ENCODE results near the gene CPTP.

CPTP gene

GRCh38 chr1:1324524-1325287 is at the start of gene CPTP, which contains the start of gene INTS11:
Gene CPTP (plus strand): TSS chr1:1324802. CDS start chr1:1326911, 2,109 bp downstream.
Gene INTS11 (minus strand): TSS chr1:1324660. CDS start chr1:1324608, 52 bp downstream.
- Mint-ChIP-seq H3K36me3 (ENCODE audit: low read depth) (peaks cover 10% of the 10 kb centered on the region), H3K9me3 (peaks cover under 1% of the 10 kb centered on the region), H3K4me3 (peak within 1 kb of the TSS; percentile 90), H3K27me3 (no peaks in the 10 kb centered on the region), H3K4me1 (ENCODE audit: low read depth) (peaks cover 17% of the 10 kb centered on the region), H3K27ac (peak within 1 kb of the TSS; percentile 93)

GRCh38 chr1:1274931-1275431 is 49.6 kb upstream of the CPTP start:
- H3K27me3 Mint-ChIP-seq: no peaks in the 10 kb centered on the region
- peak overlapping the region; percentile 79 for H3K4me3 Mint-ChIP-seq
- H3K4me1 Mint-ChIP-seq (ENCODE audit: low read depth): peaks cover 35% of the 10 kb centered on the region
- peaks cover 19% of the 10 kb centered on the region for H3K36me3 Mint-ChIP-seq (ENCODE audit: low read depth)
- H3K9me3 Mint-ChIP-seq: no peaks in the 10 kb centered on the region
- H3K27ac Mint-ChIP-seq: no peak overlapping the region

- Mint-ChIP-seq H3K27ac (no peak overlapping the region), H3K36me3 (ENCODE audit: low read depth) (peaks cover 11% of the 10 kb centered on the region), H3K27me3 (no peaks in the 10 kb centered on the region), H3K4me1 (ENCODE audit: low read depth) (peaks cover 26% of the 10 kb centered on the region), H3K4me3 (no peak overlapping the region), H3K9me3 (no peaks in the 10 kb centered on the region)
These were observed 48.8 kb upstream of the CPTP start for GRCh38 chr1:1275836-1276235.

GRCh38 chr1:1278620-1279019 is 46.0 kb upstream of the CPTP start:
- Mint-ChIP-seq H3K4me3 (no peak overlapping the region), H3K4me1 (ENCODE audit: low read depth) (peaks cover 4% of the 10 kb centered on the region), H3K27ac (no peak overlapping the region), H3K27me3 (no peaks in the 10 kb centered on the region), H3K9me3 (no peaks in the 10 kb centered on the region), H3K36me3 (ENCODE audit: low read depth) (no peaks in the 10 kb centered on the region)

- Mint-ChIP-seq H3K27me3 (no peaks in the 10 kb centered on the region), H3K9me3 (no peaks in the 10 kb centered on the region), H3K4me1 (ENCODE audit: low read depth) (peaks cover 4% of the 10 kb centered on the region), H3K4me3 (no peak overlapping the region), H3K36me3 (ENCODE audit: low read depth) (no peaks in the 10 kb centered on the region), H3K27ac (no peak overlapping the region)
These were observed 45.6 kb upstream of the CPTP start for GRCh38 chr1:1279028-1279427.

- Mint-ChIP-seq H3K9me3 (no peaks in the 10 kb centered on the region), H3K36me3 (ENCODE audit: low read depth) (no peaks in the 10 kb centered on the region), H3K27ac (no peak overlapping the region)
These were observed 43.7 kb upstream of the CPTP start for GRCh38 chr1:1280782-1281481.

GRCh38 chr1:1281533-1282321 is 42.9 kb upstream of the CPTP start:
- no peaks in the 10 kb centered on the region for H3K9me3 Mint-ChIP-seq
- H3K27me3 Mint-ChIP-seq: no peaks in the 10 kb centered on the region
- no peak overlapping the region for H3K27ac Mint-ChIP-seq
- no peak overlapping the region for H3K4me3 Mint-ChIP-seq
- H3K4me1 Mint-ChIP-seq (ENCODE audit: low read depth): no peaks in the 10 kb centered on the region
- H3K36me3 Mint-ChIP-seq (ENCODE audit: low read depth): no peaks in the 10 kb centered on the region

More at GRCh38 chr1:1280782-1281481, 43.7 kb upstream of the CPTP start:
- H3K27me3 Mint-ChIP-seq: no peaks in the 10 kb centered on the region
- H3K4me3 Mint-ChIP-seq: no peak overlapping the region
- no peaks in the 10 kb centered on the region for H3K4me1 Mint-ChIP-seq (ENCODE audit: low read depth)

- Mint-ChIP-seq H3K4me3 (no peak overlapping the region), H3K36me3 (ENCODE audit: low read depth) (no peaks in the 10 kb centered on the region), H3K27me3 (no peaks in the 10 kb centered on the region), H3K9me3 (no peaks in the 10 kb centered on the region), H3K4me1 (ENCODE audit: low read depth) (no peaks in the 10 kb centered on the region), H3K27ac (no peak overlapping the region)
These were observed 41.6 kb upstream of the CPTP start for GRCh38 chr1:1282998-1283397.

GRCh38 chr1:1283821-1284220 is 40.8 kb upstream of the CPTP start:
- Mint-ChIP-seq H3K36me3 (ENCODE audit: low read depth) (no peaks in the 10 kb centered on the region), H3K27me3 (no peaks in the 10 kb centered on the region), H3K4me1 (ENCODE audit: low read depth) (no peaks in the 10 kb centered on the region), H3K27ac (no peak overlapping the region), H3K4me3 (no peak overlapping the region), H3K9me3 (no peaks in the 10 kb centered on the region)

GRCh38 chr1:1284221-1285101 is 40.1 kb upstream of the CPTP start:
- Mint-ChIP-seq H3K27ac (no peak overlapping the region), H3K4me3 (no peak overlapping the region), H3K27me3 (no peaks in the 10 kb centered on the region), H3K9me3 (no peaks in the 10 kb centered on the region), H3K36me3 (ENCODE audit: low read depth) (no peaks in the 10 kb centered on the region), H3K4me1 (ENCODE audit: low read depth) (no peaks in the 10 kb centered on the region)

- H3K4me3 Mint-ChIP-seq: no peak overlapping the region
- H3K4me1 Mint-ChIP-seq (ENCODE audit: low read depth): no peaks in the 10 kb centered on the region
- no peaks in the 10 kb centered on the region for H3K27me3 Mint-ChIP-seq
- no peaks in the 10 kb centered on the region for H3K36me3 Mint-ChIP-seq (ENCODE audit: low read depth)
- no peaks in the 10 kb centered on the region for H3K9me3 Mint-ChIP-seq
- no peak overlapping the region for H3K27ac Mint-ChIP-seq
These were observed 39.5 kb upstream of the CPTP start for GRCh38 chr1:1285102-1285571.

- H3K9me3 Mint-ChIP-seq: no peaks in the 10 kb centered on the region
- no peaks in the 10 kb centered on the region for H3K36me3 Mint-ChIP-seq (ENCODE audit: low read depth)
- H3K27me3 Mint-ChIP-seq: no peaks in the 10 kb centered on the region
- no peak overlapping the region for H3K27ac Mint-ChIP-seq
- no peak overlapping the region for H3K4me3 Mint-ChIP-seq
- H3K4me1 Mint-ChIP-seq (ENCODE audit: low read depth): no peaks in the 10 kb centered on the region
These were observed 38.8 kb upstream of the CPTP start for GRCh38 chr1:1285611-1286311.

GRCh38 chr1:1286313-1287261 is 38.0 kb upstream of the CPTP start:
- H3K27ac Mint-ChIP-seq: no peak overlapping the region
- H3K36me3 Mint-ChIP-seq (ENCODE audit: low read depth): no peaks in the 10 kb centered on the region
- no peaks in the 10 kb centered on the region for H3K9me3 Mint-ChIP-seq
- no peaks in the 10 kb centered on the region for H3K27me3 Mint-ChIP-seq
- H3K4me1 Mint-ChIP-seq (ENCODE audit: low read depth): no peaks in the 10 kb centered on the region
- no peak overlapping the region for H3K4me3 Mint-ChIP-seq

Data from stimulated activated naive CD8-positive, alpha-beta T cell treated with anti-CD3 and anti-CD28 coated beads, Interleukin-15, Interleukin-2, amounts not matched to agents 100 ng/mL and 50 ng/mL, for 24 hours (primary cell).